Stimulated activated CD8-positive, alpha-beta memory T cell treated with anti-CD3 and anti-CD28 coated beads, Interleukin-7, amount 100 ng/mL, for 48 hours (primary cell): ENCODE measurements around the gene TBC1D14.

Experiments
- DNase-seq, 2 donors: peaks; one replicate each; pipeline ENCODE4 v3.0.0-alpha.2; 2020; ENCODE audit warnings: low read depth in 1 of 2; ENCODE audit errors: extremely low read depth in 1 of 2

Gene TBC1D14

GRCh38 chr4:6944301-6945051 lies 34.9 kb downstream of the TBC1D14 start:
- DNase-seq: no peak

GRCh38 chr4:6945052-6945409 lies 35.4 kb downstream of the TBC1D14 start:
- no peak for DNase-seq

- no peak for DNase-seq
Measured at GRCh38 chr4:6946497-6946896, 36.9 kb downstream of the TBC1D14 start.

GRCh38 chr4:6948134-6948460 lies 38.5 kb downstream of the TBC1D14 start:
- no peak for DNase-seq

- no peak for DNase-seq
Measured at GRCh38 chr4:6951880-6952381, 42.3 kb downstream of the TBC1D14 start.

GRCh38 chr4:6953751-6954380 lies 44.2 kb downstream of the TBC1D14 start:
- no peak for DNase-seq

GRCh38 chr4:6955261-6955911 lies 45.8 kb downstream of the TBC1D14 start:
- DNase-seq: no peak

GRCh38 chr4:6956087-6956433 lies 46.4 kb downstream of the TBC1D14 start:
- no peak for DNase-seq

- DNase-seq: no peak
Measured at GRCh38 chr4:6956434-6957147, 47.0 kb downstream of the TBC1D14 start.

GRCh38 chr4:6957148-6957520 lies 47.5 kb downstream of the TBC1D14 start:
- DNase-seq: no peak

- no peak for DNase-seq
Measured at GRCh38 chr4:6957994-6958393, 48.4 kb downstream of the TBC1D14 start.

GRCh38 chr4:6959261-6959660 lies 49.6 kb downstream of the TBC1D14 start:
- DNase-seq: no peak

- DNase-seq: no peak
Measured at GRCh38 chr4:6960154-6960553, 50.5 kb downstream of the TBC1D14 start.

- no peak for DNase-seq
Measured at GRCh38 chr4:6960628-6961412, 51.2 kb downstream of the TBC1D14 start.

GRCh38 chr4:6961496-6962210 lies 52.0 kb downstream of the TBC1D14 start:
- no peak for DNase-seq

GRCh38 chr4:6962211-6963041 lies 52.8 kb downstream of the TBC1D14 start:
- no peak for DNase-seq

GRCh38 chr4:6963139-6963611 lies 53.5 kb downstream of the TBC1D14 start:
- DNase-seq: no peak

- no peak for DNase-seq
Measured at GRCh38 chr4:6964858-6965257, 55.2 kb downstream of the TBC1D14 start.

- no peak for DNase-seq
Measured at GRCh38 chr4:6965329-6965728, 55.7 kb downstream of the TBC1D14 start.
